CD14-positive monocyte (primary cell): Measurements from ENCODE around the gene PCED1B. TPM values are rescaled to one million over a fixed set of nuclear protein-coding genes. Genes with fewer than 3 reads are reported as not detected.
A peak's percentile ranks its signal among the peaks of the same experiment; 100 is the strongest.

Experiments used
- DNase-seq, 3 donors: peaks; one replicate each; pipeline ENCODE4 v3.0.0-alpha.2; 2011 to 2022
- H2AFZ ChIP-seq: 2 replicates; pipeline ENCODE4 v1.6.0; 2012; ENCODE audit warnings: mild to moderate bottlenecking, low read depth, low read length, inconsistent platforms; ENCODE audit not compliant: insufficient read depth, poor library complexity, severe bottlenecking
- H3K27ac ChIP-seq, 2 donors: 1 replicate in 1 of 2; 2 replicates in 1 of 2; pipeline ENCODE4 v1.5.1; 2012 to 2013; ENCODE audit warnings: low read length in 2 of 2, control low read depth in 1 of 2, inconsistent platforms in 1 of 2, low read depth in 1 of 2, mild to moderate bottlenecking in 1 of 2
- H3K27me3 ChIP-seq, 2 donors: one replicate each; pipeline versions ENCODE4 v1.6.0 to v1.6.1; 2011 to 2013; ENCODE audit warnings: low read length in 2 of 2; ENCODE audit not compliant: control insufficient read depth in 2 of 2, insufficient read depth in 2 of 2
- H3K36me3 ChIP-seq, 2 donors: replicated peaks in 1 of 2; 1 replicate in 1 of 2; 2 replicates in 1 of 2; pipeline versions ENCODE4 v1.5.1 to v1.6.1; 2012 to 2013; ENCODE audit warnings: low read length in 2 of 2, control low read depth in 1 of 2, inconsistent platforms in 1 of 2, mild to moderate bottlenecking in 1 of 2; ENCODE audit not compliant: insufficient read depth in 2 of 2, control insufficient read depth in 1 of 2
- H3K4me1 ChIP-seq, 2 donors: 1 replicate in 1 of 2; 2 replicates in 1 of 2; pipeline versions ENCODE4 v1.5.1 to v1.6.1; 2012 to 2013; ENCODE audit warnings: low read length in 2 of 2, control low read depth in 1 of 2, inconsistent platforms in 1 of 2, mild to moderate bottlenecking in 1 of 2, moderate library complexity in 1 of 2; ENCODE audit not compliant: insufficient read depth in 2 of 2, control insufficient read depth in 1 of 2
- H3K4me2 ChIP-seq: replicated peaks from 2 replicates; pipeline ENCODE3; 2012; ENCODE audit warnings: low read length, moderate library complexity, mild to moderate bottlenecking; ENCODE audit not compliant: poor library complexity, severe bottlenecking; ENCODE audit errors: extremely low read depth
- H3K4me3 ChIP-seq, 3 experiments: fragments of 200-600 bp in 1 of 3; sonication (generic) in 1 of 3; replicated peaks in 1 of 3; 1 replicate in 2 of 3; 2 replicates in 1 of 3; pipeline ENCODE4 v1.5.1; 2011 to 2013; ENCODE audit warnings: low read length in 3 of 3, mild to moderate bottlenecking in 3 of 3, control low read depth in 2 of 3, low read depth in 2 of 3, inconsistent platforms in 1 of 3, moderate library complexity in 1 of 3
- H3K79me2 ChIP-seq: 2 replicates; pipeline ENCODE4 v1.6.0; 2012; ENCODE audit warnings: mild to moderate bottlenecking, control low read depth, inconsistent platforms, low read length, moderate library complexity; ENCODE audit not compliant: insufficient read depth
- H3K9ac ChIP-seq: 2 replicates; pipeline ENCODE4 v1.6.0; 2017; ENCODE audit warnings: low read length, mild to moderate bottlenecking; ENCODE audit not compliant: insufficient read depth, poor library complexity, severe bottlenecking
- H3K9me3 ChIP-seq, 2 donors: replicated peaks in 1 of 2; 1 replicate in 1 of 2; 2 replicates in 1 of 2; pipeline versions ENCODE4 v1.5.1 to v1.6.1; 2012 to 2013; ENCODE audit warnings: low read length in 2 of 2, control low read depth in 1 of 2; ENCODE audit not compliant: control insufficient read depth in 1 of 2, insufficient read depth in 1 of 2
- H4K20me1 ChIP-seq: 2 replicates; pipeline ENCODE4 v1.6.0; 2012; ENCODE audit warnings: mild to moderate bottlenecking, low read length, control low read depth, moderate library complexity; ENCODE audit not compliant: insufficient read depth
- H3K27ac Mint-ChIP-seq, 7 donors: one replicate each; pipeline ENCODE4 v1.8.0; 2020; ENCODE audit warnings: mild to moderate bottlenecking in 7 of 7, mixed read lengths in 7 of 7, moderate library complexity in 6 of 7, inconsistent platforms in 2 of 7
- H3K27me3 Mint-ChIP-seq, 3 donors: one replicate each; pipeline ENCODE4 v1.8.0; 2021 to 2022; ENCODE audit warnings: low read depth in 3 of 3, mild to moderate bottlenecking in 3 of 3, mixed read lengths in 3 of 3, moderate library complexity in 3 of 3, inconsistent platforms in 1 of 3
- H3K36me3 Mint-ChIP-seq, 2 donors: one replicate each; pipeline ENCODE4 v1.8.0; 2020; ENCODE audit warnings: mixed read lengths in 2 of 2, inconsistent platforms in 1 of 2, mild to moderate bottlenecking in 1 of 2
- H3K4me1 Mint-ChIP-seq: one replicate; pipeline ENCODE4 v1.8.0; 2020; ENCODE audit warnings: mild to moderate bottlenecking, mixed read lengths
- H3K4me3 Mint-ChIP-seq, 2 donors: one replicate each; pipeline ENCODE4 v1.8.0; 2020; ENCODE audit warnings: mild to moderate bottlenecking in 2 of 2, mixed read lengths in 2 of 2, moderate library complexity in 1 of 2
- H3K9me3 Mint-ChIP-seq, 7 donors: one replicate each; pipeline ENCODE4 v1.8.0; 2020 to 2022; ENCODE audit warnings: mixed read lengths in 7 of 7, mild to moderate bottlenecking in 6 of 7, moderate library complexity in 6 of 7, inconsistent platforms in 2 of 7
- WGBS: methylation state at CpG from one replicate; pipeline ENCODE4 v1.1.5; 2013; ENCODE audit warnings: missing lambda C conversion rate; ENCODE audit not compliant: insufficient coverage; 5-methylcytosine and 5-hydroxymethylcytosine counted together
- intact Hi-C, 2 donors: fragments of 100-400 bp; cut with micrococcal nuclease; formaldehyde crosslinking; loops; one replicate each; pipeline versions ENCODE4 v1.15.0 to v1.15.1; 2023
- polyA plus RNA-seq, 3 donors: library from polyadenylated mRNA; depleted of rRNA in 1 of 3; unstranded in 2 of 3; stranded (reverse) in 1 of 3; fragments of 300-500 nt in 2 of 3; fragments of >200 nt in 1 of 3; fragmentation: Illumina TruSeq in 2 of 3; gene quantifications; 1 replicate in 2 of 3; 2 replicates in 1 of 3; pipeline ENCODE4 v1.2.3, GENCODE V29; 2012 to 2021
- TF ChIP-seq, protein P1 (sequence below): fragments of 200-600 bp; IDR thresholded peaks from one replicate; pipeline ENCODE4 v1.8.0; 2022; ENCODE audit warnings: antibody characterized with exemption, mild to moderate bottlenecking

The PCED1B gene
- polyA plus RNA-seq, 3 donors: 0.10 to 0.65 TPM; not detected in 1

DNA sequence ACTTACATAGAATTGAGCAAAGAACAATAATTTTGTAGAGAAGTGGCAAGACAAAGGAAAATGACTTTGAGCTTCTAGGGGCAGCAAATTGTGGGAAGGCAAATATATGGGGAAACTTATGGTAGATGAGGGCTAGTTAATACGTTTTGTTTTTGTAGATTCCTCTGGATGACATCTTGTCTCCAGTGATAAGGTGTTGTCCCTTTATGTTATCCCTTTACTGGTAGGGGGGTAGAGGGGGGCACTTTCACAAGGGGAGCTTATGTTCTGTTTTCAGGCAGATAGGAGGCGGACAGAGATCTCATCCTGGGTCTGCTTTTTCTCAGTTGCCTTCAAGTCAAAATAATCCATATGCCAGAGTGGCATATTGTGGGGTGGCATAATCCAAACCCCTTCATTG lies 106.8 kb downstream of the PCED1B start:
- Histone ChIP-seq H2AFZ (no peak overlapping the region), H3K9ac (no peak overlapping the region), H3K4me2 (no peak overlapping the region), H3K36me3 (no peaks in the 10 kb centered on the region), H3K4me1 (peaks cover 26 to 34% of the 10 kb centered on the region in 2 donors), H3K79me2 (no peaks in the 10 kb centered on the region), H3K4me3 (no peak overlapping the region), H3K9me3 (no peaks in the 10 kb centered on the region), H3K27me3 (no peaks in the 10 kb centered on the region), H4K20me1 (no peaks in the 10 kb centered on the region), H3K27ac (no peak overlapping the region)
- intact Hi-C loops: no loop called here
- Mint-ChIP-seq H3K9me3 (peaks cover 0 to 3% (median 0%) of the 10 kb centered on the region in 7 donors), H3K36me3 (peaks cover 0 to 1% of the 10 kb centered on the region in 2 donors), H3K4me1 (peaks cover 35% of the 10 kb centered on the region), H3K27ac (no peak overlapping the region), H3K27me3 (no peaks in the 10 kb centered on the region), H3K4me3 (no peak overlapping the region)
- TF ChIP-seq, protein P1, sequence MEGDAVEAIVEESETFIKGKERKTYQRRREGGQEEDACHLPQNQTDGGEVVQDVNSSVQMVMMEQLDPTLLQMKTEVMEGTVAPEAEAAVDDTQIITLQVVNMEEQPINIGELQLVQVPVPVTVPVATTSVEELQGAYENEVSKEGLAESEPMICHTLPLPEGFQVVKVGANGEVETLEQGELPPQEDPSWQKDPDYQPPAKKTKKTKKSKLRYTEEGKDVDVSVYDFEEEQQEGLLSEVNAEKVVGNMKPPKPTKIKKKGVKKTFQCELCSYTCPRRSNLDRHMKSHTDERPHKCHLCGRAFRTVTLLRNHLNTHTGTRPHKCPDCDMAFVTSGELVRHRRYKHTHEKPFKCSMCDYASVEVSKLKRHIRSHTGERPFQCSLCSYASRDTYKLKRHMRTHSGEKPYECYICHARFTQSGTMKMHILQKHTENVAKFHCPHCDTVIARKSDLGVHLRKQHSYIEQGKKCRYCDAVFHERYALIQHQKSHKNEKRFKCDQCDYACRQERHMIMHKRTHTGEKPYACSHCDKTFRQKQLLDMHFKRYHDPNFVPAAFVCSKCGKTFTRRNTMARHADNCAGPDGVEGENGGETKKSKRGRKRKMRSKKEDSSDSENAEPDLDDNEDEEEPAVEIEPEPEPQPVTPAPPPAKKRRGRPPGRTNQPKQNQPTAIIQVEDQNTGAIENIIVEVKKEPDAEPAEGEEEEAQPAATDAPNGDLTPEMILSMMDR: no peak
- DNase-seq: no peak
- WGBS: 100% methylated on average over 1 of the region's 2 CpGs

DNA sequence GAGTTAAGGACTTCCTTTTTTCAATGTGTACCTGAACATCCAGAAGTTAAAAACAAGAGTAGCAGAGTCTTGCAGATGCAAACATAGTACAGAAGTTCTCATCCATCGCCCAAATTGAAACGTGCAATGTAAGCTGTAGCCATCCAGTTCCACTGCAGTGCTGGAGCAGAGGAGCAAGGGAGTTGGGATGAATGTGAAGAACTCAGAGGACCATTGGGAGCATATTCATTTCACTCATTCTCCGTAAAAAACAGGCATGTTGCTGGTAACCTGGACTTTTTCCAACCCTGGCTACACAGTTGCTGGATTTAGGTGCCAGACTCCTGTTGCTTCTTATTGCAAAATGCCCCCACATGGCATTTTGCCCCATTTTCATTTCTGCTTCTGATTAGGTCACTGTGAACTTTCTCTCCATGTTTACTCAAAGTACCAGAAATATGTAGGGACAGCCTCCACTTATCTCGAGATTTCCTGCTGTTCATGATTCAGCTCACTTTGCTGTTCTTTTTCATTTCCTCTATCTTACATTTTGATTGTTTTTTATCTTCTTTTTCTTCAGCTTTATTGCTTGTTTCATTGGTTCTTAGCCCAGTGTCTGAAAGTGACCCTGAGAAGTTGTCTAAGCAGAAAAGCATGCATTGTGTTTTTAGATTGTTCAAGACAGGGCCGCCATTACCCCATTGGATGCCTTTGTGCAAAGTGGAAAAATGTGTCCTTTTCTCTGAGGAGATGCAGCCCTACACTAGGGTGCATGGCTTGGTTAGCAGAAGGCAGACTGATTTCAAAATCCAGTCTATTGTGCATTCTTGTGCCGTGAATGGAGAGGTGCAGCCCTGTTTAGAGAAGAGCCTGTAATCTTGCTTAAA lies 109.4 kb downstream of the PCED1B start:
- no peak for DNase-seq
- H3K9ac ChIP-seq: no peak overlapping the region
- H3K4me3 Mint-ChIP-seq: no peak overlapping the region
- 50% methylated on average over 2 of the region's 6 CpGs for WGBS
- H3K36me3 Mint-ChIP-seq: peaks cover 0 to 1% of the 10 kb centered on the region in 2 donors
- H3K9me3 ChIP-seq: no peaks in the 10 kb centered on the region
- no peaks in the 10 kb centered on the region for H3K27me3 ChIP-seq
- H3K79me2 ChIP-seq: no peaks in the 10 kb centered on the region
- no peak overlapping the region for H3K27ac ChIP-seq
- intact Hi-C loops: no loop called here
- no peak overlapping the region for H3K4me2 ChIP-seq
- H3K36me3 ChIP-seq: no peaks in the 10 kb centered on the region
- TF ChIP-seq, protein P1: no peak
- no peak overlapping the region for H3K4me3 ChIP-seq
- no peaks in the 10 kb centered on the region for H4K20me1 ChIP-seq
- peaks cover 26 to 41% of the 10 kb centered on the region in 2 donors for H3K4me1 ChIP-seq
- H3K27me3 Mint-ChIP-seq: no peaks in the 10 kb centered on the region
- peaks cover 51% of the 10 kb centered on the region for H3K4me1 Mint-ChIP-seq
- peaks cover 0 to 3% (median 0%) of the 10 kb centered on the region in 7 donors for H3K9me3 Mint-ChIP-seq
- H2AFZ ChIP-seq: peak overlapping the region; percentile 13
- H3K27ac Mint-ChIP-seq: peak overlapping the region in 1 of 7 donors; percentile 32
